DOHH2 (cell line): ENCODE data around the gene ATL2.

Experiments used
- H3F3A ChIP-seq: fragments of 200-600 bp; sonication (generic), shearing (Covaris generic); 2 replicates; pipeline ENCODE4 v1.6.0; 2016; ENCODE audit warnings: antibody characterized with exemption, mild to moderate bottlenecking; ENCODE audit not compliant: control insufficient read depth, insufficient read depth
- H3K27ac ChIP-seq: fragments of 200-600 bp; sonication (generic); 2 replicates; pipeline ENCODE4 v1.5.1; 2014; ENCODE audit warnings: low read depth, mild to moderate bottlenecking, low read length, moderate library complexity
- H3K27me3 ChIP-seq: fragments of 200-600 bp; sonication (generic); 2 replicates; pipeline ENCODE4 v1.6.1; 2014; ENCODE audit warnings: mild to moderate bottlenecking, low read length, mixed read lengths; ENCODE audit not compliant: control insufficient read depth
- H3K36me3 ChIP-seq: fragments of 200-600 bp; sonication (generic); 2 replicates; pipeline ENCODE4 v1.6.1; 2014; ENCODE audit warnings: mild to moderate bottlenecking, low read length, moderate library complexity, mixed read lengths; ENCODE audit not compliant: control insufficient read depth
- H3K4me1 ChIP-seq: fragments of 200-600 bp; sonication (generic); 2 replicates; pipeline ENCODE4 v1.6.1; 2014; ENCODE audit warnings: mild to moderate bottlenecking, low read length, mixed read lengths; ENCODE audit not compliant: control insufficient read depth
- H3K4me2 ChIP-seq: fragments of 200-600 bp; sonication (generic); 2 replicates; pipeline ENCODE4 v1.6.0; 2014; ENCODE audit warnings: mild to moderate bottlenecking, low read length, moderate library complexity
- H3K4me3 ChIP-seq: fragments of 200-600 bp; sonication (generic); 2 replicates; pipeline ENCODE4 v1.5.1; 2014; ENCODE audit warnings: mild to moderate bottlenecking, low read length, mixed read lengths
- H3K79me2 ChIP-seq: fragments of 200-600 bp; sonication (generic); 2 replicates; pipeline ENCODE4 v1.6.1; 2014; ENCODE audit warnings: mild to moderate bottlenecking, low read length, mixed read lengths; ENCODE audit not compliant: control insufficient read depth
- H3K9me2 ChIP-seq: fragments of 200-600 bp; sonication (generic); replicated peaks from 2 replicates; pipeline ENCODE4 v1.6.1; 2014; ENCODE audit warnings: mild to moderate bottlenecking, low read length, mixed read lengths; ENCODE audit not compliant: control insufficient read depth
- H3K9me3 ChIP-seq: fragments of 200-600 bp; sonication (generic); 2 replicates; pipeline ENCODE4 v1.6.1; 2014; ENCODE audit warnings: antibody characterized with exemption, low read length, mixed read lengths; ENCODE audit not compliant: control insufficient read depth, insufficient read depth
- H4K20me1 ChIP-seq: fragments of 200-600 bp; sonication (generic); 2 replicates; pipeline ENCODE4 v1.6.0; 2014; ENCODE audit warnings: low read depth, mild to moderate bottlenecking, antibody characterized with exemption, low read length, moderate library complexity; ENCODE audit not compliant: control insufficient read depth, insufficient read depth
- CTCF ChIP-seq: fragments of 200-600 bp; sonication (generic); IDR thresholded peaks from one replicate; pipeline ENCODE4 v1.5.1; 2014; ENCODE audit warnings: antibody characterized with exemption, mild to moderate bottlenecking, low read depth, low read length; ENCODE audit not compliant: poor library complexity, severe bottlenecking
- EZH2phosphoT487 ChIP-seq: fragments of 200-600 bp; sonication (generic); IDR thresholded peaks from 2 replicates; pipeline ENCODE4 v1.6.1; 2017; ENCODE audit warnings: borderline replicate concordance, mild to moderate bottlenecking, antibody characterized with exemption, low read length, moderate library complexity, mixed read lengths

The ATL2 gene

DNA sequence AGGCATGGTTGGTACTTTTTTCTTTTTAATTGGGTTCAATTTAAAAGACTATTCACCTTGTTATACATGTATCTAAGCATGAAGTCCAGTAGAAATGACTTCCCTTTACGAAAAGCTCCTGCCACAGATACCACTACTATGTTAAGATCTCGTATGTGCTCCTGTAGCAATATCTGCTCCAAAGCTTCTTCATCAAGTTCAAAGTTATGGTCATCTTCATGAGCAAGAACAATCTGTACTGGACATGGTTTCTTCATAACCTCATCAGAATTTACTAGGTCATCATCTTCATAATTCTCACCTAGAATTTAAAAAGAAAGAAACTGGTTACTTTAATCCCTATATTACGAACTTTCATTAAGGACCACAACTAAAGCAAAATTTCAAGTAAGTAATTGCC lies 33.9 kb downstream of the ATL2 start:
- no peaks in the 10 kb centered on the region for H3K9me3 ChIP-seq
- H3K4me3 ChIP-seq = no peak overlapping the region
- H3F3A ChIP-seq = no peaks in the 10 kb centered on the region
- H3K9me2 ChIP-seq = no peaks in the 10 kb centered on the region
- H3K36me3 ChIP-seq = peaks cover 77% of the 10 kb centered on the region
- no peaks in the 10 kb centered on the region for H3K27me3 ChIP-seq
- H4K20me1 ChIP-seq = peaks cover 18% of the 10 kb centered on the region
- peaks cover 79% of the 10 kb centered on the region for H3K79me2 ChIP-seq
- TF ChIP-seq EZH2phosphoT487 (no peak), CTCF (no peak)
- no peak overlapping the region for H3K27ac ChIP-seq
- H3K4me2 ChIP-seq = no peak overlapping the region
- H3K4me1 ChIP-seq = no peaks in the 10 kb centered on the region

DNA sequence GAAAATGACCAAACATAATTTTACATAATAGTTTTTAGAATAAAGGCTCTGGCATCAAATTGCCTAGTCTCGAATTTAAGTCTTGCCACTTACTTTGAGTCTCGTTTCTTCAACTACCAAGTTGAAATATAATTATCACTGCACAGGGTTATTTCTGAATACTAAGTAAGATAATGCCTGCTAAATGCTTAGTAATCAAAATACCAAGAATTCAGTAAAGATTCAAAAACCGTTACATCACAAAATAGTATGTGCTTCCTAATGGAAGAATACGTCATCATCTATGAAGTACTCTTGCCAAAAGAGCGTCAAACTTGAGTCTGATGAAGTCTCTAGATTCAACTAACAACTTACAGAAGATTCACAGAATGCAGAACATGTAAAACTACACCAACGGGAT lies 40.5 kb downstream of the ATL2 start:
- peaks cover 60% of the 10 kb centered on the region for H3K79me2 ChIP-seq
- H3K27ac ChIP-seq = no peak overlapping the region
- no peak overlapping the region for H3K4me2 ChIP-seq
- no peaks in the 10 kb centered on the region for H3K27me3 ChIP-seq
- no peaks in the 10 kb centered on the region; the same call in 1 of the 2 replicates for H3F3A ChIP-seq
- TF ChIP-seq CTCF = no peak
- 0 out of 2 replicates have a peak, but pooled peaks cover 3% of the 10 kb centered on the region for H4K20me1 ChIP-seq
- peaks cover 79% of the 10 kb centered on the region for H3K36me3 ChIP-seq
- H3K9me2 ChIP-seq = no peaks in the 10 kb centered on the region
- H3K4me1 ChIP-seq = no peaks in the 10 kb centered on the region
- H3K4me3 ChIP-seq = no peak overlapping the region
- no peaks in the 10 kb centered on the region for H3K9me3 ChIP-seq

DNA sequence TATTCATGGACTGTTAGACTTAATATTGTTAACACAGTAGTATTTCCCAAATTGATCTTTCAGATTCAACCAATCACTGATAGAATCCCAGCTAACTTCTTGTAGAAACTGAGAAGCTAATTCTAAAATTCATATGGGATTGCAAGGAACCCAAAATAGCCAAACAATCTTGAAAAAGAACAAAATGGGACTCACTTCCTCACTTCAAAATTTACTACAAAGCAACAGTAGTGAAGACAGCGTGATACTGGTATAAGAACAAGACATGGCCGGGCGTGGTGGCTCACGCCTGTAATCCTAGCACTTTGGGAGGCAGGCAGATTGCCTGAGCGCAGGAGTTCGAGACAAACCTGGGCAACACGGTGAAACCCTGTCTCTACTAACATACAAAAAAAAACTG lies 46.3 kb downstream of the ATL2 start:
- Histone ChIP-seq H3F3A (no peaks in the 10 kb centered on the region; the same call in 1 of the 2 replicates), H3K27me3 (no peaks in the 10 kb centered on the region), H3K9me3 (peaks cover 5% of the 10 kb centered on the region; the same call in 1 of the 2 replicates), H3K79me2 (peaks cover 75% of the 10 kb centered on the region), H3K36me3 (peaks cover 48% of the 10 kb centered on the region), H3K4me2 (no peak overlapping the region), H3K27ac (no peak overlapping the region), H4K20me1 (0 out of 2 replicates have a peak, but pooled peaks cover 5% of the 10 kb centered on the region), H3K9me2 (no peaks in the 10 kb centered on the region), H3K4me3 (no peak overlapping the region), H3K4me1 (peaks cover 11% of the 10 kb centered on the region; the same call in 1 of the 2 replicates)
- TF ChIP-seq EZH2phosphoT487 (no peak), CTCF (no peak)
